Large intestine (tissue), 3 donors: ENCODE measurements around the gene BTD. TPM values are rescaled to one million over a fixed set of nuclear protein-coding genes. Genes with fewer than 3 reads are reported as not detected.

Experiments used
- DNase-seq, 2 donors: peaks; one replicate each; pipeline versions ENCODE4 v3.0.0 to v3.0.0-alpha.2; 2013
- H3K27ac ChIP-seq: one replicate; pipeline ENCODE4 v1.5.1; 2013; ENCODE audit warnings: low read length
- H3K27me3 ChIP-seq: 2 replicates; pipeline ENCODE4 v1.6.1; 2013; ENCODE audit warnings: low read length; ENCODE audit not compliant: control insufficient read depth, insufficient read depth
- H3K36me3 ChIP-seq: 2 replicates; pipeline ENCODE4 v1.6.1; 2013; ENCODE audit warnings: low read length; ENCODE audit not compliant: control insufficient read depth, insufficient read depth
- H3K4me1 ChIP-seq: one replicate; pipeline ENCODE4 v1.6.1; 2013; ENCODE audit warnings: low read length; ENCODE audit not compliant: control insufficient read depth, insufficient read depth
- H3K4me3 ChIP-seq: one replicate; pipeline ENCODE4 v1.5.1; 2013; ENCODE audit warnings: low read length
- H3K9me3 ChIP-seq: one replicate; pipeline ENCODE4 v1.6.1; 2013; ENCODE audit warnings: mild to moderate bottlenecking, low read depth, low read length, moderate library complexity; ENCODE audit not compliant: control insufficient read depth
- WGBS: methylation state at CpG from one replicate; pipeline ENCODE4 v1.1.5; 2013; ENCODE audit warnings: low lambda C conversion rate; ENCODE audit not compliant: insufficient coverage; 5-methylcytosine and 5-hydroxymethylcytosine counted together
- polyA plus RNA-seq: library from polyadenylated mRNA; unstranded; fragments of 120-200 nt; gene quantifications from one replicate; pipeline ENCODE4 v1.2.1, GENCODE V29; 2013

BTD gene
- polyA plus RNA-seq, 1 donor: 27.8 TPM

- H3K4me3 ChIP-seq: no peak overlapping the region
- DNase-seq: no peak
- peaks cover 33% of the 10 kb centered on the region for H3K36me3 ChIP-seq
- H3K27ac ChIP-seq: no peak overlapping the region
- H3K4me1 ChIP-seq: no peaks in the 10 kb centered on the region
- no peaks in the 10 kb centered on the region for H3K27me3 ChIP-seq
- H3K9me3 ChIP-seq: no peaks in the 10 kb centered on the region
- no CpG with 5 or more reads among the region's 1 CpG for WGBS
Observed at GRCh38 chr3:15683253-15683652, 81.7 kb downstream of the BTD start.

- H3K36me3 ChIP-seq: peaks cover 37% of the 10 kb centered on the region
- no peak overlapping the region for H3K4me3 ChIP-seq
- H3K27ac ChIP-seq: no peak overlapping the region
- no peak for DNase-seq
- 93% methylated on average over 2 of the region's 7 CpGs for WGBS
- H3K4me1 ChIP-seq: no peaks in the 10 kb centered on the region
- H3K27me3 ChIP-seq: no peaks in the 10 kb centered on the region
- no peaks in the 10 kb centered on the region for H3K9me3 ChIP-seq
Observed at GRCh38 chr3:15685927-15686326, 84.4 kb downstream of the BTD start.

GRCh38 chr3:15690230-15690629, 88.7 kb downstream of the BTD start:
- Histone ChIP-seq H3K4me1 (no peaks in the 10 kb centered on the region), H3K27ac (no peak overlapping the region), H3K36me3 (peaks cover 51% of the 10 kb centered on the region), H3K27me3 (no peaks in the 10 kb centered on the region), H3K9me3 (no peaks in the 10 kb centered on the region), H3K4me3 (no peak overlapping the region)
- WGBS: 67% methylated on average over 1 of the region's 4 CpGs
- DNase-seq: no peak

GRCh38 chr3:15690748-15691147, 89.2 kb downstream of the BTD start:
- Histone ChIP-seq H3K36me3 (peaks cover 51% of the 10 kb centered on the region), H3K27me3 (no peaks in the 10 kb centered on the region), H3K9me3 (no peaks in the 10 kb centered on the region), H3K4me1 (no peaks in the 10 kb centered on the region), H3K4me3 (no peak overlapping the region), H3K27ac (no peak overlapping the region)
- no peak for DNase-seq
- no CpG with 5 or more reads among the region's 5 CpGs for WGBS

GRCh38 chr3:15693355-15693754, 91.8 kb downstream of the BTD start:
- no peak overlapping the region for H3K4me3 ChIP-seq
- H3K9me3 ChIP-seq: no peaks in the 10 kb centered on the region
- no CpG with 5 or more reads among the region's 1 CpG for WGBS
- no peak overlapping the region for H3K27ac ChIP-seq
- no peak for DNase-seq
- no peaks in the 10 kb centered on the region for H3K4me1 ChIP-seq
- H3K36me3 ChIP-seq: peaks cover 40% of the 10 kb centered on the region
- no peaks in the 10 kb centered on the region for H3K27me3 ChIP-seq

GRCh38 chr3:15694628-15695027, 93.1 kb downstream of the BTD start:
- Histone ChIP-seq H3K4me1 (no peaks in the 10 kb centered on the region), H3K27ac (no peak overlapping the region), H3K36me3 (peaks cover 33% of the 10 kb centered on the region), H3K4me3 (no peak overlapping the region), H3K27me3 (no peaks in the 10 kb centered on the region), H3K9me3 (no peaks in the 10 kb centered on the region)
- DNase-seq: no peak
- WGBS: no CpG with 5 or more reads among the region's 1 CpG

Other genes starting within 250 kb of the BTD start
- gene METTL6, start 174.2 kb upstream of the BTD start, polyA plus RNA-seq: 16.7 TPM
- 21.3 TPM for gene EAF1, start 174.1 kb upstream of the BTD start, polyA plus RNA-seq
- gene COLQ, start 80.0 kb upstream of the BTD start, polyA plus RNA-seq: 4.7 TPM
- gene HACL1, start 176 bp upstream of the BTD start, polyA plus RNA-seq: 23.3 TPM
- gene ANKRD28, start 196.2 kb downstream of the BTD start, polyA plus RNA-seq: 29.8 TPM